Neural progenitor cell (in vitro differentiated cells): ENCODE results near the gene DVL1. TPM values are rescaled to one million over a fixed set of nuclear protein-coding genes. Genes with fewer than 3 reads are reported as not detected.

Experiments
- DNase-seq: peaks from one replicate; pipeline ENCODE4 v3.0.0-alpha.2; 2016; ENCODE audit warnings: low spot score
- H2AFZ ChIP-seq: fragments of 200-600 bp; sonication (generic); replicated peaks from 2 replicates; pipeline ENCODE4 v1.6.1; 2016; ENCODE audit warnings: antibody characterized with exemption
- H3F3A ChIP-seq: fragments of 200-600 bp; sonication (generic); 2 replicates; pipeline ENCODE4 v1.6.1; 2016; ENCODE audit warnings: antibody characterized with exemption, low read depth
- H3K27ac ChIP-seq: fragments of 200-600 bp; sonication (generic); 2 replicates; pipeline ENCODE4 v1.5.1; 2016; ENCODE audit warnings: mild to moderate bottlenecking
- H3K27me3 ChIP-seq: fragments of 200-600 bp; sonication (generic); 2 replicates; pipeline ENCODE4 v1.6.1; 2016; ENCODE audit warnings: mild to moderate bottlenecking, moderate library complexity
- H3K36me3 ChIP-seq: fragments of 200-600 bp; sonication (generic); 2 replicates; pipeline ENCODE4 v1.5.1; 2016
- H3K4me1 ChIP-seq: fragments of 200-600 bp; sonication (generic); 2 replicates; pipeline ENCODE4 v1.6.1; 2016; ENCODE audit warnings: mixed run types
- H3K4me2 ChIP-seq: fragments of 200-600 bp; sonication (generic); 2 replicates; pipeline ENCODE4 v1.6.1; 2016
- H3K4me3 ChIP-seq: fragments of 200-600 bp; sonication (generic); 2 replicates; pipeline ENCODE4 v1.5.1; 2016
- H3K79me2 ChIP-seq: fragments of 200-600 bp; sonication (generic); 2 replicates; pipeline ENCODE4 v1.6.1; 2016; ENCODE audit warnings: low read depth
- H3K9ac ChIP-seq: fragments of 200-600 bp; sonication (generic); 2 replicates; pipeline ENCODE4 v1.6.1; 2016
- H3K9me3 ChIP-seq: fragments of 200-600 bp; sonication (generic); 2 replicates; pipeline ENCODE4 v1.5.1; 2016; ENCODE audit warnings: low read depth
- H4K20me1 ChIP-seq: fragments of 200-600 bp; sonication (generic); 2 replicates; pipeline ENCODE4 v1.6.1; 2016; ENCODE audit warnings: low read depth
- H3K27ac Mint-ChIP-seq: 3 replicates; pipeline ENCODE4 v1.8.0; 2021; ENCODE audit warnings: mixed read lengths
- H3K27me3 Mint-ChIP-seq: 2 replicates; pipeline ENCODE4 v1.8.0; 2022; ENCODE audit warnings: low read depth, mild to moderate bottlenecking, inconsistent platforms, moderate library complexity, mixed read lengths; ENCODE audit not compliant: insufficient read depth
- H3K36me3 Mint-ChIP-seq: 3 replicates; pipeline ENCODE4 v1.8.0; 2021; ENCODE audit warnings: mixed read lengths
- H3K4me1 Mint-ChIP-seq: 3 replicates; pipeline ENCODE4 v1.8.0; 2021; ENCODE audit warnings: mixed read lengths
- H3K4me3 Mint-ChIP-seq: 3 replicates; pipeline ENCODE4 v1.8.0; 2021; ENCODE audit warnings: mild to moderate bottlenecking, moderate library complexity, mixed read lengths
- H3K9me3 Mint-ChIP-seq: 3 replicates; pipeline ENCODE4 v1.8.0; 2020; ENCODE audit warnings: mixed read lengths
- EZH2 ChIP-seq: fragments of 200-600 bp; sonication (generic); IDR thresholded peaks from 2 replicates; pipeline ENCODE4 v1.6.1; 2017; ENCODE audit warnings: antibody characterized with exemption, mild to moderate bottlenecking, moderate library complexity
- EZH2phosphoT487 ChIP-seq: fragments of 200-600 bp; sonication (generic); IDR thresholded peaks from 2 replicates; pipeline ENCODE4 v1.6.1; 2017; ENCODE audit warnings: antibody characterized with exemption
- total RNA-seq: library from RNA; depleted of rRNA; stranded (reverse); fragments of >200 nt; gene quantifications from 2 replicates; pipeline ENCODE4 v1.2.3, GENCODE V29; 2015; ENCODE audit warnings: low replicate concordance
- TF ChIP-seq, protein P1 (sequence below): fragments of 200-600 bp; sonication (generic); IDR thresholded peaks from 2 replicates; pipeline ENCODE4 v1.5.1; 2017; ENCODE audit warnings: antibody characterized with exemption, mild to moderate bottlenecking

Gene DVL1
- total RNA-seq, 1 donor from 2014 or later = 14.5 TPM

DNA sequence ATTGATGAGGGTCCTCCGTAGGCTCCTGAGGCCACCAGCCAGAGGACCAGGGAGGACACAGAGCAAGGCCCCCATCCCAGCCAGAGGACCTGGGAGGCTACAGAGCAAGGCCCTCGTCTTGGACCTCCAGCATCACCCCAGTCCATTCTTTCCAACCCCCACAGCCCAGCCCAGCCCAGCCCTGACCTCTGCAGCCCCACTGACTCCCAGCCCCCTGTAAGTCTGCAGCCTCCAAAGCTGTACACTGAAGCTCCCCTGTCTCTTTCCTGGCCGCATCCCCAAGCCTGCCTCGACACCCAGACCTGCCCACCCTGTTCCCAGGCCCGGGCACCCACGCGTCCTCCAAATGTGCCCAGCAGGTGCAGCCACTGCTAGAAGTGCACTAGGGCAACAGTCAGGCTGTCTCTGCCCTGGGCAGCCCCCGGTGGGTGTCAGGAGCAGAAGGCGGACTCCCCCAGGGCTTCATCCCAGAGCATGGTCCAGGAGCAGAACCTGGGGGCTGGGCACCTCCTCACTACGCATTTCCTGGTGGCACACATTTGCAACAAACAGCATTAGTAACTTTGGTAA, 2.1 kb downstream of the DVL1 start:
- Histone ChIP-seq H2AFZ (no peak overlapping the region), H3K27me3 (no peaks in the 10 kb centered on the region), H3K4me1 (peaks cover 12% of the 10 kb centered on the region), H4K20me1 (peaks cover 73% of the 10 kb centered on the region), H3K9me3 (no peaks in the 10 kb centered on the region), H3K27ac (no peak overlapping the region), H3K36me3 (no peaks in the 10 kb centered on the region), H3F3A (peaks cover 22% of the 10 kb centered on the region), H3K4me2 (peak overlapping the region; percentile 95), H3K79me2 (peaks cover 47% of the 10 kb centered on the region), H3K9ac (no peak overlapping the region), H3K4me3 (peak overlapping the region; percentile 90)
- peaks cover 5% of the 10 kb centered on the region for H3K4me1 Mint-ChIP-seq
- H3K27me3 Mint-ChIP-seq = no peaks in the 10 kb centered on the region
- no peak overlapping the region for H3K27ac Mint-ChIP-seq
- DNase-seq = no peak
- H3K36me3 Mint-ChIP-seq = no peaks in the 10 kb centered on the region
- H3K4me3 Mint-ChIP-seq = peak overlapping the region; percentile 87
- TF ChIP-seq EZH2 = no peak
- TF ChIP-seq, protein P1, sequence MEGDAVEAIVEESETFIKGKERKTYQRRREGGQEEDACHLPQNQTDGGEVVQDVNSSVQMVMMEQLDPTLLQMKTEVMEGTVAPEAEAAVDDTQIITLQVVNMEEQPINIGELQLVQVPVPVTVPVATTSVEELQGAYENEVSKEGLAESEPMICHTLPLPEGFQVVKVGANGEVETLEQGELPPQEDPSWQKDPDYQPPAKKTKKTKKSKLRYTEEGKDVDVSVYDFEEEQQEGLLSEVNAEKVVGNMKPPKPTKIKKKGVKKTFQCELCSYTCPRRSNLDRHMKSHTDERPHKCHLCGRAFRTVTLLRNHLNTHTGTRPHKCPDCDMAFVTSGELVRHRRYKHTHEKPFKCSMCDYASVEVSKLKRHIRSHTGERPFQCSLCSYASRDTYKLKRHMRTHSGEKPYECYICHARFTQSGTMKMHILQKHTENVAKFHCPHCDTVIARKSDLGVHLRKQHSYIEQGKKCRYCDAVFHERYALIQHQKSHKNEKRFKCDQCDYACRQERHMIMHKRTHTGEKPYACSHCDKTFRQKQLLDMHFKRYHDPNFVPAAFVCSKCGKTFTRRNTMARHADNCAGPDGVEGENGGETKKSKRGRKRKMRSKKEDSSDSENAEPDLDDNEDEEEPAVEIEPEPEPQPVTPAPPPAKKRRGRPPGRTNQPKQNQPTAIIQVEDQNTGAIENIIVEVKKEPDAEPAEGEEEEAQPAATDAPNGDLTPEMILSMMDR = no peak
- no peak for TF ChIP-seq EZH2phosphoT487
- no peaks in the 10 kb centered on the region for H3K9me3 Mint-ChIP-seq

DNA sequence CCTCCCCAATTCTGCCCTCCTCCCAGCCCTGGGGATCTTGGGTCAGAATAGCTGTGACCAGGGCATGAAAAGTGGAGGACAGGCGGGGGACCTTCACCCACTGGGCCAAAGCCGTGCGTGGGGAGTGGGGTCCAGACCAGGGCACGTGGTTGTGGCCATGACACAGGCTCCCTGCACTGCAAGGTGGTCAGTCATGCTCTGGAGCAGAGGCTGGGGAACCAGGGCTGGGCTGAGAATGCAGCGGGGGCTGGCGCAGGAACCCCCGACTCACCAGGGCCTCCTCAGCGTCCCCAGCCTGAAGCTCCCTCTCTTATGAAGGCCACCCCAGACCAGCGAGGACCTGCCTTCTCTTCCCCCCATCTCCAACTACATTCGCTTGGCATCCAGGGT, 2.7 kb downstream of the DVL1 start:
- Histone ChIP-seq H2AFZ (no peak overlapping the region), H3K36me3 (no peaks in the 10 kb centered on the region), H4K20me1 (peaks cover 67% of the 10 kb centered on the region), H3K4me3 (no peak overlapping the region), H3K4me2 (no peak overlapping the region), H3K27me3 (no peaks in the 10 kb centered on the region), H3K79me2 (peaks cover 47% of the 10 kb centered on the region), H3K27ac (no peak overlapping the region), H3K9ac (no peak overlapping the region), H3K4me1 (peaks cover 12% of the 10 kb centered on the region), H3F3A (peaks cover 16% of the 10 kb centered on the region), H3K9me3 (no peaks in the 10 kb centered on the region)
- no peak for DNase-seq
- TF ChIP-seq EZH2phosphoT487 (no peak), EZH2 (no peak)
- TF ChIP-seq, protein P1 = no peak
- Mint-ChIP-seq H3K36me3 (peaks cover under 1% of the 10 kb centered on the region), H3K27ac (no peak overlapping the region), H3K4me1 (peaks cover 4% of the 10 kb centered on the region), H3K9me3 (no peaks in the 10 kb centered on the region), H3K4me3 (peak overlapping the region; percentile 87), H3K27me3 (no peaks in the 10 kb centered on the region)

DNA sequence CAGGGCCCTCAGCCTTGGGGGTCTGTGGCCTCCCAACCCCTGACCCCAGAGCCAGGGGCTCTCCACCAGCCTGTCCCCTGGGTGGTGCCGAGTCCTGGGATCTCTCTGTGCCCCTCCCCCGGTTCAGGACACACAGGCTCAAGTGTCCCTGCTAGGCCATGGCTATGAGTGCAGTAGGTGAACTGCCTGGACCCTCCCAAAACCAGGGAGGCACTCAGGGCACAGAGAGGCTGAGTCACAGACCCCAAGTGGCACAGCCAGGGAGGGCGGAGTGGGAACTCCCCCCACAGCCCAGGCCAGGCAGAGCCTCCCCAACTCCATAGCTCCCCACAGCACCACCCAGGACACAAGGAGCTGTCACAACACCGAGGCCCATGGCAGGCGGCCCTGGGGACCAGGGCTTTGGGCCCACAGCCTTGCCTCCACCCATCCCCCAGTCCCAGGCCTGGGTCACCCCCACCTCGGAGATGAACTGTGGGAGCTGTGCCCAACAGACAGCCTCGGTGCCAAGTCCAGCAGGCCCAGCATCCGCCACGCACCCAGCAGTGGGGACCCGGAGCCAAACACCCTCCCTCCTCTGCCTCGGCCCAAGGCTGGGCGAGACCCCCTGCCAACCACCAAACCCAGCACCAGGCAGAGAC, 3.2 kb downstream of the DVL1 start:
- DNase-seq = no peak
- no peaks in the 10 kb centered on the region for H3K27me3 Mint-ChIP-seq
- Histone ChIP-seq H3K9me3 (no peaks in the 10 kb centered on the region), H3K4me3 (no peak overlapping the region), H3K79me2 (peaks cover 47% of the 10 kb centered on the region), H3K36me3 (no peaks in the 10 kb centered on the region), H3K4me1 (peaks cover 12% of the 10 kb centered on the region), H4K20me1 (peaks cover 65% of the 10 kb centered on the region), H3K9ac (no peak overlapping the region), H3K27me3 (no peaks in the 10 kb centered on the region), H3K27ac (no peak overlapping the region), H3K4me2 (no peak overlapping the region), H2AFZ (no peak overlapping the region), H3F3A (peaks cover 17% of the 10 kb centered on the region)
- peaks cover 4% of the 10 kb centered on the region for H3K4me1 Mint-ChIP-seq
- TF ChIP-seq EZH2 = no peak
- TF ChIP-seq EZH2phosphoT487 = no peak
- TF ChIP-seq, protein P1 = no peak
- no peaks in the 10 kb centered on the region for H3K9me3 Mint-ChIP-seq
- peaks cover 5% of the 10 kb centered on the region for H3K36me3 Mint-ChIP-seq
- no peak overlapping the region for H3K27ac Mint-ChIP-seq
- H3K4me3 Mint-ChIP-seq = no peak overlapping the region
